Nephron (organoid): ENCODE data around the gene HNRNPF.
"Not testable (repeated sequence)": the region's sequence is repeated elsewhere in the genome, so short reads cannot be mapped to it uniquely, and the experiment has no call there.

Source experiments
- H3K27ac Mint-ChIP-seq, 3 experiments: 2 replicates each; pipeline ENCODE4 v1.8.0; 2020; ENCODE audit warnings: mixed read lengths in 3 of 3, mild to moderate bottlenecking in 2 of 3, moderate library complexity in 1 of 3
- H3K27me3 Mint-ChIP-seq: 2 replicates; pipeline ENCODE4 v1.8.0; 2021; ENCODE audit warnings: low read depth, mild to moderate bottlenecking, moderate library complexity, mixed read lengths
- H3K36me3 Mint-ChIP-seq: 2 replicates; pipeline ENCODE4 v1.8.0; 2020; ENCODE audit warnings: low read depth, mixed read lengths
- H3K4me1 Mint-ChIP-seq: 2 replicates; pipeline ENCODE4 v1.8.0; 2020; ENCODE audit warnings: mixed read lengths
- H3K4me3 Mint-ChIP-seq, 3 experiments: 2 replicates each; pipeline ENCODE4 v1.8.0; 2020; ENCODE audit warnings: mild to moderate bottlenecking in 3 of 3, mixed read lengths in 3 of 3, moderate library complexity in 2 of 3
- H3K9me3 Mint-ChIP-seq: 2 replicates; pipeline ENCODE4 v1.8.0; 2020; ENCODE audit warnings: mixed read lengths
- CTCF ChIP-seq, 3 experiments: fragments of 200-600 bp; sonication (generic); IDR thresholded peaks; one replicate each; pipeline ENCODE4 v1.5.0; 2021; ENCODE audit warnings: antibody characterized with exemption in 3 of 3; ENCODE audit not compliant: unreplicated experiment in 3 of 3

Gene HNRNPF

GRCh38 chr10:43436291-43437140 is 27.5 kb upstream of the HNRNPF start, which contains the start of gene ZNF487:
ZNF487 (plus strand) TSS chr10:43437111; CDS start chr10:43475814, 38,703 bp downstream.
- H3K27ac Mint-ChIP-seq = peak within 1 kb of the TSS; percentile 97 to 99 (median 98)
- no peaks in the 10 kb centered on the region for H3K27me3 Mint-ChIP-seq
- no peaks in the 10 kb centered on the region for H3K9me3 Mint-ChIP-seq
- peaks cover 3% of the 10 kb centered on the region for H3K36me3 Mint-ChIP-seq
- H3K4me1 Mint-ChIP-seq = peaks cover 12% of the 10 kb centered on the region
- peak in 1 of 3 experiments; percentile 12 for TF ChIP-seq CTCF (IDR thresholded peaks at IDR 0.05; ENCODE audit: unreplicated experiment in 3 of 3)
- H3K4me3 Mint-ChIP-seq = peak within 1 kb of the TSS; percentile 98 to 99 (median 98)

- H3K36me3 Mint-ChIP-seq = peaks cover 3% of the 10 kb centered on the region
- peak overlapping the region in 1 of 3 experiments; percentile 15 for H3K27ac Mint-ChIP-seq
- TF ChIP-seq CTCF (IDR thresholded peaks at IDR 0.05; ENCODE audit: unreplicated experiment in 3 of 3) = no peak
- H3K4me1 Mint-ChIP-seq = no peaks in the 10 kb centered on the region
- no peaks in the 10 kb centered on the region for H3K27me3 Mint-ChIP-seq
- H3K4me3 Mint-ChIP-seq = no peak overlapping the region
- no peaks in the 10 kb centered on the region for H3K9me3 Mint-ChIP-seq
Measured at GRCh38 chr10:43430926-43431663, 22.1 kb upstream of the HNRNPF start.

GRCh38 chr10:43427166-43427825 is 18.3 kb upstream of the HNRNPF start:
- Mint-ChIP-seq H3K4me3 (no peak overlapping the region), H3K36me3 (peaks cover 4% of the 10 kb centered on the region), H3K27me3 (no peaks in the 10 kb centered on the region), H3K9me3 (no peaks in the 10 kb centered on the region), H3K4me1 (no peaks in the 10 kb centered on the region), H3K27ac (no peak overlapping the region)
- TF ChIP-seq CTCF (IDR thresholded peaks at IDR 0.05; ENCODE audit: unreplicated experiment in 3 of 3) = no peak

GRCh38 chr10:43426476-43426875 is 17.5 kb upstream of the HNRNPF start:
- H3K36me3 Mint-ChIP-seq, H3K9me3 Mint-ChIP-seq, H3K27me3 Mint-ChIP-seq, H3K27ac Mint-ChIP-seq, H3K4me3 Mint-ChIP-seq, H3K4me1 Mint-ChIP-seq: not testable (repeated sequence)

GRCh38 chr10:43424416-43424815 is 15.4 kb upstream of the HNRNPF start:
- no peak overlapping the region for H3K4me3 Mint-ChIP-seq

GRCh38 chr10:43421944-43422343 is 13.0 kb upstream of the HNRNPF start:
- H3K27ac Mint-ChIP-seq = peak overlapping the region; percentile 92 to 99 (median 98)
- H3K4me3 Mint-ChIP-seq = peak overlapping the region in 1 of 3 experiments; percentile 74
- not testable (repeated sequence) for H3K27me3 Mint-ChIP-seq, H3K36me3 Mint-ChIP-seq, H3K9me3 Mint-ChIP-seq
- peaks cover 11% of the 10 kb centered on the region for H3K4me1 Mint-ChIP-seq

More at GRCh38 chr10:43424416-43424815, 15.4 kb upstream of the HNRNPF start:
- Mint-ChIP-seq H3K27me3 (no peaks in the 10 kb centered on the region), H3K4me1 (peaks cover 11% of the 10 kb centered on the region), H3K9me3 (no peaks in the 10 kb centered on the region), H3K27ac (no peak overlapping the region), H3K36me3 (peaks cover 9% of the 10 kb centered on the region)
- no peak for TF ChIP-seq CTCF (IDR thresholded peaks at IDR 0.05; ENCODE audit: unreplicated experiment in 3 of 3)
